HG02938 (cell line): ENCODE results near the gene RIC1.
"Not testable (repeated sequence)": the region's sequence is repeated elsewhere in the genome, so short reads cannot be mapped to it uniquely, and the experiment has no call there.

Source experiments
- ATAC-seq: cut with Tn5 transposase; IDR thresholded peaks from one replicate; pipeline ENCODE4 v1.9.1; 2021; ENCODE audit warnings: mild to moderate bottlenecking, moderate library complexity; ENCODE audit not compliant: unreplicated experiment

The RIC1 gene

GRCh38 chr9:5720151-5720550 lies 91.2 kb downstream of the RIC1 start:
- no peak for ATAC-seq

GRCh38 chr9:5721279-5722087 lies 92.6 kb downstream of the RIC1 start:
- no peak for ATAC-seq

GRCh38 chr9:5722679-5723078 lies 93.8 kb downstream of the RIC1 start:
- not testable (repeated sequence) for ATAC-seq

DNA sequence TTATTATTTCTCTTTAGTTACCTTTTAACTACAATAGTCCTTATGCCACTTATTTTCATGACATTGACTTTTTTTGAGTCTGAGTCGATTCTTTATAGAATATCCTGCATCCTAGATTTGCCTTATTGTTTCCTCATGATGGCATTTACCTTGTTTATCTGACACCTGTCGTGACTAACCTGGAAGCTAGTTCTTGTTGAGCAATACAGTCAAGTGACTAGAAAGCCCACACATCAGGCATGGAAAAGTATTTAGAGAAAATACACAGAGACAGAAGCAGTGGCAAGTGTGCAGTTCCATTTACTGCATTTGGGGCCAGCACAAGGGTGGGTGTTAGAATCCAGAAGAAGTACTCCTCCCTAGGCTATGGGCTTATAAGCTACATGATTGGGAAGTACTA lies 106.2 kb downstream of the RIC1 start:
- ATAC-seq: no peak

DNA sequence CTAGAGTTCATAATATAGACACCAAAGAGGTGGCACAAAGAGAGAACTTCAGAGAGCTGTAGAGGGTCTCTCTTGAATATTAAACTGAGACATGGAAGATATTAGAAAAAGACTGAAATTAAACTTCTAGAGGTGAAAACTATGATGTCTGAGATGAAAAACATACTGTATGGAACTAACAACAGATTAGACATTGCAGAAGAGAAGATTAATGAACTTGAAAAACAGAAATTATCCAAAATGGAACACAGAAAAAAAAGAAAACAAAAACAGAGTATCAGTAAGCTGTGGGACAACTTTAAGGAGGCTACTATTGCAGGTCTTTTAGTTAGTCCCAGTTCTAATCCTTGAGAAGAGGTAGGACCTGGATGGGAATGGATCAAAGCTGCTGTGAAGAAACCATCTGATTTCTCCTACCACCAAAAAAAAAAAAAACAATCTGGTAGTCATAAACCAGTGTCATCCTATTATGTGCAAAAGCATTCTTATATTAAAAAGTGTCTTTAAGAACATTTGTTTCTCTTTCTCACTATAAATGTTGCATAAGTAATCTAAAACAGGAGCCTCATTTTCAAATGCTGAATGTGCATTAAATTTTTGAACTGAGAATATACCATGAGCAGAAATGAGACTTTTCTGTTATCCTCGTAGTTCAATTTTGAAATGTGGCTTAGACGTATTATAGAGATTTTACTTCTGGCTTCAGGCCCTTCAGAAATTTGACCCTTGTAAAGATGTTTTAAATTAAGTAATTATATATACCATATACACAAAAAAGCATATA lies 107.8 kb downstream of the RIC1 start:
- no peak for ATAC-seq

- ATAC-seq: no peak
Observed at GRCh38 chr9:5743109-5743508, 114.2 kb downstream of the RIC1 start.

- ATAC-seq: no peak
Observed at GRCh38 chr9:5748438-5748837, 119.5 kb downstream of the RIC1 start.

GRCh38 chr9:5749306-5749705 lies 120.4 kb downstream of the RIC1 start:
- ATAC-seq: no peak

DNA sequence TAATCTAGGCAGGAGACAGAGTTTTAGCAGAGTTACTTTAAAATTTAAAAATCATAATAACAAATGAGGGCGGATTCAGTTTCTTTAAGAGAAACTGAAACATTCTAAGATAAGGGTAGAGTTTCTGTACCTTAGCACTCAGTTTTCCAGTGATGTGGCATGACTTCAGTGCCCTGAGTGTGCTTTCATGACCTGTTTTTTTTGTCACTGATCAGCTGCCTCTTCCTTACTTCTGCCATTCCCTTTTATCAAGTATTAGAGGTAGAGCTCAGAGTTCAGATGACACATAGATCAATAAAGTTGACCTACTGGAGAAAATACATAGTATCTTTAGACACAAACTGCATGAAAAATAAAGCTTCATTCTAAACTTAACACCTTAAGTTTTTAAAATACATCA lies 121.7 kb downstream of the RIC1 start:
- ATAC-seq: no peak

DNA sequence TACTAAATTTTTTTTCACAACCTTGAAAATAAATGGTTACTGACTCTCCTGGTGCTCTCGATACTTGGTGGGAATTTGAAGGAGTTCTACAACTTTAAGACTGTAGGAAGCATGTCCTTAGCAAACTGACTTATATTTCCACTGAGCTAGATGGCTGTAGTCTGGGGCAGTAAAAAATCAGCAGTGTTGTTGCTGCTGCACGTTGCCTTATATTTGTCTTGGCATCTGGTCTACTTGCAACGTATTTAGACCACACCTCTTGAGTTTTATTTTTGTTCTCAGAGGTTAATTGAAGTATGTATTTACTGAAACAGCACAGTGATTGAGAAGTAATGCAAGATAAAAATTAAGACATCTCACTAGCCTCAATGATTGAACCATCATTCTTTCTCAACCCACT lies 127.7 kb downstream of the RIC1 start:
- no peak for ATAC-seq

- ATAC-seq: no peak
Observed at GRCh38 chr9:5760338-5760737, 131.4 kb downstream of the RIC1 start.

DNA sequence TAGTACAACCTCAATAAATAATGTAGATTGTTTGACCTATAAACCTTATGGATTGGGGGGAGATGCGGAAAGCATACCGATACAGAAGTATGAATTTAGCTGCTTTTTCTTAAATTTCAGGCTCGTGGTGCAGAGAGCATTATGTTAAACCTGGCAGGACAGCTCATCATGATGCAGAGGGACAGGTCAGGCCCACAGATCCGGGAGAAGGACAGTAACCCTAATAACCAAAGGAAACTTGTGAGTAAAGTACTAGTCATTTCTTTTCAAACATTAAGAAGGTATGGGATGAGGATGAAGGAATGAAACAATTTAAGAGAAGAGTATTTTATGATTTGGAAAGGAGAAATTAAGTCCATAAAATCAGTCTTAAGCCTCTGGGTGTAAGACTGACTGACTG lies 133.5 kb downstream of the RIC1 start:
- no peak for ATAC-seq

GRCh38 chr9:5764130-5764868 lies 135.4 kb downstream of the RIC1 start:
- peak; percentile 81 for ATAC-seq

- ATAC-seq: no peak
Observed at GRCh38 chr9:5767968-5768932, 139.3 kb downstream of the RIC1 start.

- no peak for ATAC-seq
Observed at GRCh38 chr9:5773324-5773999, 144.6 kb downstream of the RIC1 start.

GRCh38 chr9:5778805-5779204 lies 149.9 kb downstream of the RIC1 start:
- ATAC-seq: no peak

DNA sequence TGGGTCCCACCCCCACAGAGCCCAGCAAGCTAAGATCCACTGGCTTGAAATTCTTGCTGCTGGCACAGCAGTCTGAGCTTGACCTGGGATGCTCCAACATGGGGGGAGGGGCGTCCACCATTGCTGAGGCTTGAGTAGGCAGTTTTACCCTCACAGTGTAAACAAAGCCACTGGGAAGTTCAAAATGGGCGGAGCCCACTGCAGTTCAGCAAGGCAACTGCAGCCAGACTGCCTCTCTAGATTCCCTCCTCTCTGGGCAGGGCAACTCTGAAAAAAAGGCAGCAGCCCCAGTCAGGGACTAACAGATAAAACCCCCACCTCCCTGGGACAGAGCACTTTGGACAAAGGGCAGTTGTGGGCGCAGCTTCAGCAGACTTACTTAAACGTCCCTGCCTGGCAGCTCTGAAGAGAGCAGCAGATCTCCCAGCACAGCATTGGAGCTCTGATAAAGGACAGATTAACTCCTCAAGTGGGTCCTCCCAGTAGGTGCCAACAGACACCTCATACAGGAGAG lies 150.9 kb downstream of the RIC1 start:
- not testable (repeated sequence) for ATAC-seq

DNA sequence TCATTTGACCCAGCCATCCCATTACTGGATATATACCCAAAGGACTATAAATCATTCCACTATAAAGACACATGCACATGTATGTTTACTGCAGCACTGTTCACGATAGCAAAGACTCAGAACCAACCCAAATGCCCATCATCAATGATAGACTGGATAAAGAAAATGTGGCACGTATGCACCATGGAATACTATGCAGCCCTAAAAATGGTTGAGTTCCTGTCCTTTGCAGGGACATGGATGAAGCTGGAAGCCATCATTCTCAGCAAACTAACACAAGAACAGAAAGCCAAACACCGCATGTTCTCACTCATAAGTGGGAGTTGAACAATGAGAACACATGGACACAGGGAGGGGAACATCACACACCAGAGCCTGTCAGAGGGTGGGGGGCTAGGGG lies 154.5 kb downstream of the RIC1 start:
- ATAC-seq: not testable (repeated sequence)

- ATAC-seq: no peak
Observed at GRCh38 chr9:5783982-5784381, 155.1 kb downstream of the RIC1 start.
